ENCODE results near the gene IPO13.

IPO13 gene

DNA sequence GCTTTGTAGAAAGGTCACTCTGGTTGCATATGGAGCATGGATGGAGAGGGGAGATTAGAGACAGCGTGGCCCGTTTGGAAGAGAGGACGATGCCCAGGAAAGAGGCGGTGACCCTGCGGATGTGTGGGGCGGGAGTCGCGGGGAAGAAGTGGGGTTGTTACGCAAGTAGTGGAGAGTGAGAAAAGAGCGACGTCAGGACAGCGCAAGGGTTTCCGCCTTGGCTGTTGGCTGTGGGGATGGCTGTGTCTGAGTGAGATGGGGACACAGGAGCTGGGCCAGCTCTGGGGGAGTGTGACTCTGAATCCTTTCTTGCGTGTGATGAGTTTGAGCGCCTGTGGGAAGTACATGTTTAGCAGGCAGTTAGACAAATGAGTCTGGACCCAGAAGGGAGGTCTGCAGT lies 36.1 kb downstream of the IPO13 start:
- POLR2A ChIA-PET (ENCODE audit: low non-redundant PET): no interaction called here
- CTCF ChIA-PET: no interaction called here
- DNase-seq (ENCODE audit: low spot score): no peak
- H3K27ac ChIP-seq: peak overlapping the region; percentile 94
- TF ChIP-seq, protein P1, sequence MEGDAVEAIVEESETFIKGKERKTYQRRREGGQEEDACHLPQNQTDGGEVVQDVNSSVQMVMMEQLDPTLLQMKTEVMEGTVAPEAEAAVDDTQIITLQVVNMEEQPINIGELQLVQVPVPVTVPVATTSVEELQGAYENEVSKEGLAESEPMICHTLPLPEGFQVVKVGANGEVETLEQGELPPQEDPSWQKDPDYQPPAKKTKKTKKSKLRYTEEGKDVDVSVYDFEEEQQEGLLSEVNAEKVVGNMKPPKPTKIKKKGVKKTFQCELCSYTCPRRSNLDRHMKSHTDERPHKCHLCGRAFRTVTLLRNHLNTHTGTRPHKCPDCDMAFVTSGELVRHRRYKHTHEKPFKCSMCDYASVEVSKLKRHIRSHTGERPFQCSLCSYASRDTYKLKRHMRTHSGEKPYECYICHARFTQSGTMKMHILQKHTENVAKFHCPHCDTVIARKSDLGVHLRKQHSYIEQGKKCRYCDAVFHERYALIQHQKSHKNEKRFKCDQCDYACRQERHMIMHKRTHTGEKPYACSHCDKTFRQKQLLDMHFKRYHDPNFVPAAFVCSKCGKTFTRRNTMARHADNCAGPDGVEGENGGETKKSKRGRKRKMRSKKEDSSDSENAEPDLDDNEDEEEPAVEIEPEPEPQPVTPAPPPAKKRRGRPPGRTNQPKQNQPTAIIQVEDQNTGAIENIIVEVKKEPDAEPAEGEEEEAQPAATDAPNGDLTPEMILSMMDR (conservative IDR thresholded peaks at IDR 0.05; ENCODE audit: low read depth): no peak

GRCh38 chr1:43983253-43983899 lies 36.6 kb downstream of the IPO13 start:
- peak overlapping the region; percentile 94 for H3K27ac ChIP-seq
- CTCF ChIA-PET: no interaction called here
- DNase-seq (ENCODE audit: low spot score): no peak
- POLR2A ChIA-PET (ENCODE audit: low non-redundant PET): no interaction called here
- TF ChIP-seq, protein P1 (conservative IDR thresholded peaks at IDR 0.05; ENCODE audit: low read depth): no peak

GRCh38 chr1:43984855-43985254 lies 38.1 kb downstream of the IPO13 start:
- CTCF ChIA-PET: no interaction called here
- POLR2A ChIA-PET (ENCODE audit: low non-redundant PET): no interaction called here
- TF ChIP-seq, protein P1 (conservative IDR thresholded peaks at IDR 0.05; ENCODE audit: low read depth): no peak
- H3K27ac ChIP-seq: peak overlapping the region; percentile 94; the same call in 1 of the 2 replicates
- no peak for DNase-seq (ENCODE audit: low spot score)

DNA sequence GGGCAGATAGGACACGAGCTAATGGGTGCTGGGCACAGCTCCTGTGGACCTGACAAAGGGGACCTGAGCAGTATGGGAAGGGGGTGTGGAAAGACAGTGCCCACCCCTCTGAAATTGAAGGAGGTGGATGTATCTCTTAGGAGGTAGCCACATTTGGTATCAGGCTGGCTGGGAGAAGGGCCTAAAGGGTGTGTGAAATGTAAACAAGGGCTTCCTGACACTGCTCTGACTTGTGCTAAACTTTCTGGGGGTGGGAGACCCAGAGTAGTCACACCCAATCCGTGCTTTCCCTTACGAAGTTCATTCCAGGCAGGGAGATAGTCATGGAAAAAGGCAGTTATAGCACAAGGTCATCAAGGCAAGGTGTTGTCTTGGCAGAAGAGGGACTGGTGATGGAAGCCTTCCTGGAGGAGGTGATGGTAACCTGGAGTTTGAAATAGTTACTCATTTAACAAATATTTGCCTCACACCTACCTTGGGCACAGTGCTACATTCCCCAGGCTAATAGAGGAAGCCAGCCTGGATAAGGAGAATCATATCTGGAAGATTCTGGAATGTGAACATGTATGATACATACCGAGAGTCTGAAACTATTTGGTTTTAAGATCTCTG lies 39.3 kb downstream of the IPO13 start:
- DNase-seq (ENCODE audit: low spot score): no peak
- peak overlapping the region; percentile 94; the same call in 1 of the 2 replicates for H3K27ac ChIP-seq
- ChIA-PET POLR2A (ENCODE audit: low non-redundant PET) (no interaction called here), CTCF (interaction anchor here (2.3 kb wide), 1 partner anchor 52 kb away, joined by 7 read pairs; the partner anchor contains the start of gene ARTN)
- TF ChIP-seq, protein P1 (conservative IDR thresholded peaks at IDR 0.05; ENCODE audit: low read depth): no peak

- POLR2A ChIA-PET (ENCODE audit: low non-redundant PET): no interaction called here
- peak overlapping the region; percentile 58 for H3K27ac ChIP-seq
- no peak for DNase-seq (ENCODE audit: low spot score)
- CTCF ChIA-PET: interaction anchor here (2.3 kb wide), 1 partner anchor 52 kb away, joined by 7 read pairs; the partner anchor contains the start of gene ARTN
- TF ChIP-seq, protein P1 (conservative IDR thresholded peaks at IDR 0.05; ENCODE audit: low read depth): no peak
Observed at GRCh38 chr1:43986712-43987111, 40.0 kb downstream of the IPO13 start.

GRCh38 chr1:43987159-43987902 lies 40.6 kb downstream of the IPO13 start:
- POLR2A ChIA-PET (ENCODE audit: low non-redundant PET): no interaction called here

More at GRCh38 chr1:43987159-43987902, 40.6 kb downstream of the IPO13 start:
- no peak for DNase-seq (ENCODE audit: low spot score)
- TF ChIP-seq, protein P1 (conservative IDR thresholded peaks at IDR 0.05; ENCODE audit: low read depth): no peak
- peak overlapping the region; percentile 58 for H3K27ac ChIP-seq
- CTCF ChIA-PET: interaction anchor here (2.3 kb wide), 1 partner anchor 53 kb away, joined by 7 read pairs; the partner anchor contains the start of gene ARTN
